CD14-positive monocyte (primary cell): Measurements from ENCODE around the gene PHF23. TPM values are rescaled to one million over a fixed set of nuclear protein-coding genes. Genes with fewer than 3 reads are reported as not detected.

Source experiments
- DNase-seq, 3 donors: peaks; one replicate each; pipeline ENCODE4 v3.0.0-alpha.2; 2011 to 2022
- H2AFZ ChIP-seq: 2 replicates; pipeline ENCODE4 v1.6.0; 2012; ENCODE audit warnings: mild to moderate bottlenecking, low read depth, low read length, inconsistent platforms; ENCODE audit not compliant: insufficient read depth, poor library complexity, severe bottlenecking
- H3K27ac ChIP-seq, 2 donors: 1 replicate in 1 of 2; 2 replicates in 1 of 2; pipeline ENCODE4 v1.5.1; 2012 to 2013; ENCODE audit warnings: low read length in 2 of 2, control low read depth in 1 of 2, inconsistent platforms in 1 of 2, low read depth in 1 of 2, mild to moderate bottlenecking in 1 of 2
- H3K27me3 ChIP-seq, 2 donors: one replicate each; pipeline versions ENCODE4 v1.6.0 to v1.6.1; 2011 to 2013; ENCODE audit warnings: low read length in 2 of 2; ENCODE audit not compliant: control insufficient read depth in 2 of 2, insufficient read depth in 2 of 2
- H3K36me3 ChIP-seq, 2 donors: replicated peaks in 1 of 2; 1 replicate in 1 of 2; 2 replicates in 1 of 2; pipeline versions ENCODE4 v1.5.1 to v1.6.1; 2012 to 2013; ENCODE audit warnings: low read length in 2 of 2, control low read depth in 1 of 2, inconsistent platforms in 1 of 2, mild to moderate bottlenecking in 1 of 2; ENCODE audit not compliant: insufficient read depth in 2 of 2, control insufficient read depth in 1 of 2
- H3K4me1 ChIP-seq, 2 donors: 1 replicate in 1 of 2; 2 replicates in 1 of 2; pipeline versions ENCODE4 v1.5.1 to v1.6.1; 2012 to 2013; ENCODE audit warnings: low read length in 2 of 2, control low read depth in 1 of 2, inconsistent platforms in 1 of 2, mild to moderate bottlenecking in 1 of 2, moderate library complexity in 1 of 2; ENCODE audit not compliant: insufficient read depth in 2 of 2, control insufficient read depth in 1 of 2
- H3K4me2 ChIP-seq: replicated peaks from 2 replicates; pipeline ENCODE3; 2012; ENCODE audit warnings: low read length, moderate library complexity, mild to moderate bottlenecking; ENCODE audit not compliant: poor library complexity, severe bottlenecking; ENCODE audit errors: extremely low read depth
- H3K4me3 ChIP-seq, 3 experiments: fragments of 200-600 bp in 1 of 3; sonication (generic) in 1 of 3; replicated peaks in 1 of 3; 1 replicate in 2 of 3; 2 replicates in 1 of 3; pipeline ENCODE4 v1.5.1; 2011 to 2013; ENCODE audit warnings: low read length in 3 of 3, mild to moderate bottlenecking in 3 of 3, control low read depth in 2 of 3, low read depth in 2 of 3, inconsistent platforms in 1 of 3, moderate library complexity in 1 of 3
- H3K79me2 ChIP-seq: 2 replicates; pipeline ENCODE4 v1.6.0; 2012; ENCODE audit warnings: mild to moderate bottlenecking, control low read depth, inconsistent platforms, low read length, moderate library complexity; ENCODE audit not compliant: insufficient read depth
- H3K9ac ChIP-seq: 2 replicates; pipeline ENCODE4 v1.6.0; 2017; ENCODE audit warnings: low read length, mild to moderate bottlenecking; ENCODE audit not compliant: insufficient read depth, poor library complexity, severe bottlenecking
- H3K9me3 ChIP-seq, 2 donors: replicated peaks in 1 of 2; 1 replicate in 1 of 2; 2 replicates in 1 of 2; pipeline versions ENCODE4 v1.5.1 to v1.6.1; 2012 to 2013; ENCODE audit warnings: low read length in 2 of 2, control low read depth in 1 of 2; ENCODE audit not compliant: control insufficient read depth in 1 of 2, insufficient read depth in 1 of 2
- H4K20me1 ChIP-seq: 2 replicates; pipeline ENCODE4 v1.6.0; 2012; ENCODE audit warnings: mild to moderate bottlenecking, low read length, control low read depth, moderate library complexity; ENCODE audit not compliant: insufficient read depth
- H3K27ac Mint-ChIP-seq, 7 donors: one replicate each; pipeline ENCODE4 v1.8.0; 2020; ENCODE audit warnings: mild to moderate bottlenecking in 7 of 7, mixed read lengths in 7 of 7, moderate library complexity in 6 of 7, inconsistent platforms in 2 of 7
- H3K27me3 Mint-ChIP-seq, 3 donors: one replicate each; pipeline ENCODE4 v1.8.0; 2021 to 2022; ENCODE audit warnings: low read depth in 3 of 3, mild to moderate bottlenecking in 3 of 3, mixed read lengths in 3 of 3, moderate library complexity in 3 of 3, inconsistent platforms in 1 of 3
- H3K36me3 Mint-ChIP-seq, 2 donors: one replicate each; pipeline ENCODE4 v1.8.0; 2020; ENCODE audit warnings: mixed read lengths in 2 of 2, inconsistent platforms in 1 of 2, mild to moderate bottlenecking in 1 of 2
- H3K4me1 Mint-ChIP-seq: one replicate; pipeline ENCODE4 v1.8.0; 2020; ENCODE audit warnings: mild to moderate bottlenecking, mixed read lengths
- H3K4me3 Mint-ChIP-seq, 2 donors: one replicate each; pipeline ENCODE4 v1.8.0; 2020; ENCODE audit warnings: mild to moderate bottlenecking in 2 of 2, mixed read lengths in 2 of 2, moderate library complexity in 1 of 2
- H3K9me3 Mint-ChIP-seq, 7 donors: one replicate each; pipeline ENCODE4 v1.8.0; 2020 to 2022; ENCODE audit warnings: mixed read lengths in 7 of 7, mild to moderate bottlenecking in 6 of 7, moderate library complexity in 6 of 7, inconsistent platforms in 2 of 7
- WGBS: methylation state at CpG from one replicate; pipeline ENCODE4 v1.1.5; 2013; ENCODE audit warnings: missing lambda C conversion rate; ENCODE audit not compliant: insufficient coverage; 5-methylcytosine and 5-hydroxymethylcytosine counted together
- intact Hi-C, 2 donors: fragments of 100-400 bp; cut with micrococcal nuclease; formaldehyde crosslinking; loops; one replicate each; pipeline versions ENCODE4 v1.15.0 to v1.15.1; 2023
- polyA plus RNA-seq, 3 donors: library from polyadenylated mRNA; depleted of rRNA in 1 of 3; unstranded in 2 of 3; stranded (reverse) in 1 of 3; fragments of 300-500 nt in 2 of 3; fragments of >200 nt in 1 of 3; fragmentation: Illumina TruSeq in 2 of 3; gene quantifications; 1 replicate in 2 of 3; 2 replicates in 1 of 3; pipeline ENCODE4 v1.2.3, GENCODE V29; 2012 to 2021
- TF ChIP-seq, protein P1 (sequence below): fragments of 200-600 bp; IDR thresholded peaks from one replicate; pipeline ENCODE4 v1.8.0; 2022; ENCODE audit warnings: antibody characterized with exemption, mild to moderate bottlenecking

Gene PHF23
- polyA plus RNA-seq, 3 donors, result 12.0 to 18.0 (median 12.9) TPM

DNA sequence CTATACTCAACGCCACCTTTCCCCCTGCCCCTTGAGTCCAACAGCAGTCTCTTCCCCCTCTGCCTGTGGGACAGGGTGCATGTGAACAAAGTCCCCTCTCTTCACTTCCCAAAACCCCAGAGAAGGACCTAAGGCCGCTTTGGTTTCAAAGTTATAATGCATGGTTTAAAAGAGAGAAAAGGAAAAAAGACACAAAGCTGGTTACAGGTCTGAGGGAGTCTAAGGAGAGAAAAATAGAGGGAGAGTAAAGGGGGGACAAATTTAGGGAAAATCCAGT is 4.1 kb upstream of the PHF23 start:
- H3K27me3 ChIP-seq, result no peaks in the 10 kb centered on the region
- Mint-ChIP-seq H3K27ac (peak overlapping the region; percentile 89 to 100 (median 100)), H3K36me3 (peaks cover 35 to 58% of the 10 kb centered on the region in 2 donors), H3K9me3 (peaks cover 0 to 4% (median 0%) of the 10 kb centered on the region in 7 donors), H3K4me3 (peak overlapping the region; percentile 98 to 99), H3K4me1 (peaks cover 25% of the 10 kb centered on the region), H3K27me3 (peaks cover 0 to 3% (median 0%) of the 10 kb centered on the region in 3 donors)
- peak overlapping the region; percentile 100 for H3K4me2 ChIP-seq
- peak overlapping the region; percentile 84 for H2AFZ ChIP-seq
- TF ChIP-seq, protein P1, sequence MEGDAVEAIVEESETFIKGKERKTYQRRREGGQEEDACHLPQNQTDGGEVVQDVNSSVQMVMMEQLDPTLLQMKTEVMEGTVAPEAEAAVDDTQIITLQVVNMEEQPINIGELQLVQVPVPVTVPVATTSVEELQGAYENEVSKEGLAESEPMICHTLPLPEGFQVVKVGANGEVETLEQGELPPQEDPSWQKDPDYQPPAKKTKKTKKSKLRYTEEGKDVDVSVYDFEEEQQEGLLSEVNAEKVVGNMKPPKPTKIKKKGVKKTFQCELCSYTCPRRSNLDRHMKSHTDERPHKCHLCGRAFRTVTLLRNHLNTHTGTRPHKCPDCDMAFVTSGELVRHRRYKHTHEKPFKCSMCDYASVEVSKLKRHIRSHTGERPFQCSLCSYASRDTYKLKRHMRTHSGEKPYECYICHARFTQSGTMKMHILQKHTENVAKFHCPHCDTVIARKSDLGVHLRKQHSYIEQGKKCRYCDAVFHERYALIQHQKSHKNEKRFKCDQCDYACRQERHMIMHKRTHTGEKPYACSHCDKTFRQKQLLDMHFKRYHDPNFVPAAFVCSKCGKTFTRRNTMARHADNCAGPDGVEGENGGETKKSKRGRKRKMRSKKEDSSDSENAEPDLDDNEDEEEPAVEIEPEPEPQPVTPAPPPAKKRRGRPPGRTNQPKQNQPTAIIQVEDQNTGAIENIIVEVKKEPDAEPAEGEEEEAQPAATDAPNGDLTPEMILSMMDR, result no peak
- peaks cover 24 to 30% of the 10 kb centered on the region in 2 donors for H3K4me1 ChIP-seq
- peaks cover 70% of the 10 kb centered on the region for H3K79me2 ChIP-seq
- no peak for DNase-seq
- peaks cover 34% of the 10 kb centered on the region in 2 donors for H3K36me3 ChIP-seq
- H3K27ac ChIP-seq, result peak overlapping the region; percentile 99 to 100
- no peaks in the 10 kb centered on the region for H3K9me3 ChIP-seq
- peak overlapping the region; percentile 100 for H3K9ac ChIP-seq
- WGBS, result no CpG with 5 or more reads among the region's 2 CpGs
- peaks cover 8% of the 10 kb centered on the region for H4K20me1 ChIP-seq
- peak overlapping the region; percentile 95 to 100 (median 98) for H3K4me3 ChIP-seq
- intact Hi-C loops, result no loop called here

DNA sequence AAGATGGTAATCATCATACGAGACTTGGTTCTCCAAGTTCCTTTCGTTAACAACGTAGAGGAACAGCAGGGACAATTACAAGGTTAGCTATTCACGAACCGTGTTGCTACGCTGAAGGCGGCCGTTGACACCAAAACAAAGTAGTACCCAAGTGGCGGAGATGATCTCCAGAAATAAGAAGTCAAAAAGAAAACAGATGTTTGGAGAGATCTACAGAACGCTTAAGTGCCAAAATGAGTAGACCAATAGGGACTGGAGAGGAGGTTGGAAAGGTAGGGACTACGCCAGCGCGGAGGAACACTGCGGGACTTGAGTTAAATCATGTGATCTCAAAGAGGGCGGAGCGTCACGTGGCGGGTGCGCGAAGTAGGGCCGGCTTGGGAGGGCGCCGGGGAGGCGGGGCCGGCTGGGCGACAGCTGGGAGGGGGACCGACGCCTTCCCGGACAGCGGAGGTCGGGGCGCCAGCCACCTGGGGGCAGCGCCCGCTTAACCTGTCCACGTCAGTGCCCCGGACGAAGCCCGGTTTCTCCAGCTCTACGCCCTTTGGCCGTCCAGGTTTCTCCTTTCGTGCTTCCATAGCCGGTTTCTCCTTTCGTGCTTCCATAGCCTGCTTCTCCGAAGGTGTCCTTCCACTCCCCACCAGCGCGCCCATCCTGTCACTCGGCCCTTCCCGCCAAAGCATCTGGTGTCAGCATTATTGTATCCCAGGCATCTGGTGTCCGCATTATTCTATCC is 3.6 kb upstream of the PHF23 start:
- Mint-ChIP-seq H3K27ac (peak overlapping the region; percentile 99 to 100 (median 100)), H3K36me3 (peaks cover 35 to 58% of the 10 kb centered on the region in 2 donors), H3K9me3 (peaks cover 0 to 4% (median 0%) of the 10 kb centered on the region in 7 donors), H3K4me1 (peaks cover 25% of the 10 kb centered on the region), H3K27me3 (peaks cover 0 to 3% (median 0%) of the 10 kb centered on the region in 3 donors), H3K4me3 (peak overlapping the region; percentile 98 to 99)
- peaks cover 34% of the 10 kb centered on the region in 2 donors for H3K36me3 ChIP-seq
- intact Hi-C loops, result loop anchor here in 1 of 2 donors (1.0 kb wide), 1 partner anchor 8 kb away; the partner anchor contains the start of gene CTDNEP1
- DNase-seq, result peak; percentile 89 to 95 (median 94)
- peak overlapping the region; percentile 100 for H3K9ac ChIP-seq
- TF ChIP-seq, protein P1, result no peak
- peaks cover 24 to 30% of the 10 kb centered on the region in 2 donors for H3K4me1 ChIP-seq
- no peaks in the 10 kb centered on the region for H3K27me3 ChIP-seq
- H3K9me3 ChIP-seq, result no peaks in the 10 kb centered on the region
- H3K4me3 ChIP-seq, result peak overlapping the region; percentile 95 to 100 (median 98)
- H3K27ac ChIP-seq, result peak overlapping the region; percentile 99 to 100
- peaks cover 69% of the 10 kb centered on the region for H3K79me2 ChIP-seq
- 2% methylated on average over 49 of the region's 49 CpGs for WGBS
- H2AFZ ChIP-seq, result peak overlapping the region; percentile 84
- peaks cover 8% of the 10 kb centered on the region for H4K20me1 ChIP-seq
- H3K4me2 ChIP-seq, result peak overlapping the region; percentile 100
